ENCODE measurements around the gene BPIFB2.

BPIFB2 gene

DNA sequence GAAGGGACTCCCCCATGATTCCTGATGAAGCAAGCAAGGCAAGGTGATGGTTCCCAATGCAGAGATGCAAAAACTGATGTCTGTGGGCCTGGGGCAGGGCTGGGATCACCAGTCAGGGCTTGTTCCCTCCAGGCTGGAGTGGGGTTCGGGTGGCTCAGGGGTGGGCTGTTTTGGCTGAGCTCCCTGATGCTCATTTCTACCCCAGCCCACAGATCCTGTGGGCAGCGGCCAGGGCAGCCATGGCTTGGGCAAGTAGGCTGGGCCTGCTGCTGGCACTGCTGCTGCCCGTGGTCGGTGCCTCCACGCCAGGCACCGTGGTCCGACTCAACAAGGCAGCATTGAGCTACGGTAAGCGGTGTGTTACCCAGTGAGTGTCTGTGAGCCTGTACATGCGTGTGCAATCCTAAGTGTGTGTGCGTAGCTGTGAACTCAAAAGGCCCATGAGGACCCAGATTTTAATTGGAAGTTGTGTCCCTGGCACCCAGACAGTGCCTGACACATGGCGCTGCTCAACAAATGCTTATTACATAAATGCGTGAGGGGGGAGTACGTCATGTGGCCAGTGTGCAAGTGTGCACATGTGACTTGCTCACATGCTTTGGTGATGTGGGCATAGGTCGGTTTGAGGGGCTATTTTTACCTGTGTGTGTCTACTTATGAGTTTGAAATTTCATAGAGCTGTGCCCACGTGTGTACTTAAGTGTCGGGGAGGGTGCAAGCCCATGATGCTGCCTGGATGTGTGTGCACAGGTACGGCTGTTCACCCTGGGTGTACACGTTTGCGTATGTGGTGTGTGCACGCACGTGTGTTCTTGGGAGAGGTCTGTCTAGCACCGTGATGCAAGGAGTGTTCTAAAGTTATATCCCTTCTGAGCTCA, 1.1 kb downstream of the BPIFB2 start:
- no peak for DNase-seq (ENCODE audit: extremely low read depth, low read depth)
- TF ChIP-seq, protein P1, sequence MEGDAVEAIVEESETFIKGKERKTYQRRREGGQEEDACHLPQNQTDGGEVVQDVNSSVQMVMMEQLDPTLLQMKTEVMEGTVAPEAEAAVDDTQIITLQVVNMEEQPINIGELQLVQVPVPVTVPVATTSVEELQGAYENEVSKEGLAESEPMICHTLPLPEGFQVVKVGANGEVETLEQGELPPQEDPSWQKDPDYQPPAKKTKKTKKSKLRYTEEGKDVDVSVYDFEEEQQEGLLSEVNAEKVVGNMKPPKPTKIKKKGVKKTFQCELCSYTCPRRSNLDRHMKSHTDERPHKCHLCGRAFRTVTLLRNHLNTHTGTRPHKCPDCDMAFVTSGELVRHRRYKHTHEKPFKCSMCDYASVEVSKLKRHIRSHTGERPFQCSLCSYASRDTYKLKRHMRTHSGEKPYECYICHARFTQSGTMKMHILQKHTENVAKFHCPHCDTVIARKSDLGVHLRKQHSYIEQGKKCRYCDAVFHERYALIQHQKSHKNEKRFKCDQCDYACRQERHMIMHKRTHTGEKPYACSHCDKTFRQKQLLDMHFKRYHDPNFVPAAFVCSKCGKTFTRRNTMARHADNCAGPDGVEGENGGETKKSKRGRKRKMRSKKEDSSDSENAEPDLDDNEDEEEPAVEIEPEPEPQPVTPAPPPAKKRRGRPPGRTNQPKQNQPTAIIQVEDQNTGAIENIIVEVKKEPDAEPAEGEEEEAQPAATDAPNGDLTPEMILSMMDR (IDR thresholded peaks at IDR 0.05; ENCODE audit: low read depth, low read length): no peak

DNA sequence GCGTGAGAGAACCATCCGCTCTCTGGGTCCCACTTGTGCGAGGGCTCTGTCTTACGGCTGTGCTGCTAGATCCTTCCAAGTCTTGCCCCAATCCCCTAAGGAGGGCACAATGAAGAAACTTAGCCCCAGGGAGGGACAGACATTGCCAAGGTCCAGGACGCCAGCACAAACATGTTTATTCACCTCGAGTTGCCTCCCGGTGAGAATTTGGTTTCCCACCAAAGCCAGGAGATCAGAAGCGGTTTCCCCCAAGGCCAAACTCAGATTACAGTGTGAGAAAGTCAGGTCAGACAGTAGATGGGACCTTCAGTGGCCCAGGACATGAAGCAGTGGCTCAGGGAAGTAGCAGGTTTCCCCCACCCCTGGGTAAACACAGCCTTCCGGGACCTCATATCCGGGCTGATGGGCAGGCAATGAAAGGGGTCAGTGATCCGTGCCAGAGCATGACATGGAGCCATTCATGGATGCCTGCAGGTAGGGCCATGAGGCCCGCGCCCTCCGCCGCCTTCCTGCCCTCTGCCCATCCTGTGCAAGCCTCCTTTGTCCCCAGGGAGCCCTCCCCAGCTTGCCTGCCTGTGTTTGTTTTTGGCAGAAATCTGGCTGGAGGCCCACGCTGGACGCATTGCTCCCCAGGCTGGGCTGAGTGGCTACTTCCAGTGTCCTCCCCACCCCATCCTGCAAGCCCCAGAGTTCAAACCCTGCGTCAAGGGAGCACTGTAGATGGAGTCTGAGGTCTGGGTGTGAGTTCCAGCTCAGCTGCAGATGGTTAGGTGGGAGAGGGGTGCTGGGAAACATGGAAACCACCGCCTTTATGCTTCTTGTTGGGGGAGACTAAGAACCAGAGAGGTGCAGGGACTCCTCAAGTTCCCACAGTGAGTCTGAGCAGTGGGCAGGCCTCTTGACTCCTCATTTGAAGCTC, 2.0 kb downstream of the BPIFB2 start:
- DNase-seq (ENCODE audit: extremely low read depth, low read depth): no peak
- TF ChIP-seq, protein P1 (IDR thresholded peaks at IDR 0.05; ENCODE audit: low read depth, low read length): no peak

DNA sequence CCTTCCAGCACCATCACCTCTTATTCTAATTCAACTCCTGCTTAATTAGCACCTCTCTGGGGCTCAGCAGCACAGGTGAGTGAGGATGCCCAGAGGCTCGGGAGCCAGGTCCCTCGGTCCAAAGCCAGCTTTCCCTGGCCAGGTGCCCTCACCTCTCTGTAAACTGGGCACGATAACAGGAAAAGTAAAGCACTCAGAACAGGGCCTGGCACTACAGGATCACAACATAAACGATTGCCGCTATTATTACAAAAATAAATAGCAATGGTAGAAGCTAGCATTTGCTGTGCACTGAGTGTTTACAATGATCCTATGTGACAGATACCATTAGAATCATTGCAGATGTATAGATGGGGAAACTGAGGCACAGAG, 2.6 kb downstream of the BPIFB2 start:
- DNase-seq (ENCODE audit: extremely low read depth, low read depth): no peak
- TF ChIP-seq, protein P1 (IDR thresholded peaks at IDR 0.05; ENCODE audit: low read depth, low read length): no peak

DNA sequence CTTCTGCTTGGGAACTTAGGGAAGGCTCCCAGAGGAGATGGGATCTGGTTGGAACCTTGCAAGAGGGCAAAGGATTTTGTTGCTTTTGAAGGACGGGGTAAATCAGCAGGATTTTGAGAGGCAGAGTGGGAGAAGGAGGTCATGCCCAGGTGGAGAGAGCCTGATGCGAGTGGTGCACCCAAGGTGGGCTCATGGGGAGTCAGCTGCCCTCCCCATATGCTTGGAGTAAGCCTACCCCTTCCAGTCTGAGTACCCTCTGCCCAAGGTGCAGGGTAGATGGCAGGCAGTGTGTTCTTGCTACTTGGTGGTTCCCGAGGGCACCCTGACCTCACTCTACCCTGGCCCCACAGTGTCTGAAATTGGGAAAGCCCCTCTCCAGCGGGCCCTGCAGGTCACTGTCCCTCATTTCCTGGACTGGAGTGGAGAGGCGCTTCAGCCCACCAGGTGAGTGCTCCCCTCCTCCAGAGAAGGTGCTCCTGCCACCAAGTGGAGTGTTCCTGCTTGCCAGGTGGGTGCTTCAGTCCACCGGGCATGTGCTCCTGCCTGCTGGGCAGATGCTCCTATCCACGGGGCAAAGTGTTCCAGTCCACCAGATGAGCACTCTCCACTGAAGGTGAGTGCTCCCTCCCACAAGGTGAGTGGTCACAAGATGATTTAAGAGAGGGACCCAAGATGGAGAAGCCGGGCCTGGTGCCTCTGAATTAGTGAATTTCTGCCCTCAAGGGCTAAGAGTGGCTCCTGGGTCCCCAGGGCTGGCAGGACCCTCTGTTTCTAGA, 3.4 kb downstream of the BPIFB2 start:
- TF ChIP-seq, protein P1 (IDR thresholded peaks at IDR 0.05; ENCODE audit: low read depth, low read length): no peak
- no peak for DNase-seq (ENCODE audit: extremely low read depth, low read depth)

DNA sequence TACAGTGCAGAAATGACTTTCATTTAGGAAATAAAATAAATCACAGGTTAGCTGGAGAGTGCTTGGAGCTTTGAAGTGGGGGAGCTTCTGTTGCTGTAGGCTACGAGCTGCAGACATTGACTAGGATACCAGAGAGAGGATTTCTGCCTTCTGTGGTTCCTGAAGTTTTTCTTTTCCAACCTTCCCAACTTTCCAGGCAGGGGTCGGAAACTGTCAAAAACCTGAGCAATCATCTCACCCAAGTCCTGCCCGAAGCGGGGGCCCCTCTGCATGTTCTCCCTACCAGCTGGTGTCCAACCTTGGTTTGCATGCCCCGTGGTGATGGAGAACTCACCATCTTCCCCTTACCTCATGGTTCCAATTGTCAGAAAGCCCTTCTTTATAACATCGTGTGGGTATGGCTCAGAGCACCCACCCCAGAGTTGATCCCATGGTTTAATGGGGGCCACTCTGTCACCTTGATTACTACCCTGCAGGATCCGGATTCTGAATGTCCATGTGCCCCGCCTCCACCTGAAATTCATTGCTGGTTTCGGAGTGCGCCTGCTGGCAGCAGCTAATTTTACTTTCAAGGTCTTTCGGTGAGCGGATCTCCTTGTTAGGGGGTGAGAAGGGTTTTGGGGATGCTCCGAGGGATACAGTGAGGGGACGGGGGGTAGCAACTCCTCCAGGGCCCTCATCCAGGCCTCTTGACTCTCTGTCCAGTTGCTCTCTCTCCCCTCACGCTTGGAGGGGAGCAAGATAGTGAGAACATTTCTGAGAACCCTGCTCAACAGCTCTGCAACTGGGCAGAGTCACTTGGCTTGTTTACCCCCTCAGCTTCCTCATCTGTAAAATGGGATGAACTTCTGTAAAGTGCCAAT, 5.1 kb downstream of the BPIFB2 start:
- no peak for DNase-seq (ENCODE audit: extremely low read depth, low read depth)
- TF ChIP-seq, protein P1 (IDR thresholded peaks at IDR 0.05; ENCODE audit: low read depth, low read length): no peak

DNA sequence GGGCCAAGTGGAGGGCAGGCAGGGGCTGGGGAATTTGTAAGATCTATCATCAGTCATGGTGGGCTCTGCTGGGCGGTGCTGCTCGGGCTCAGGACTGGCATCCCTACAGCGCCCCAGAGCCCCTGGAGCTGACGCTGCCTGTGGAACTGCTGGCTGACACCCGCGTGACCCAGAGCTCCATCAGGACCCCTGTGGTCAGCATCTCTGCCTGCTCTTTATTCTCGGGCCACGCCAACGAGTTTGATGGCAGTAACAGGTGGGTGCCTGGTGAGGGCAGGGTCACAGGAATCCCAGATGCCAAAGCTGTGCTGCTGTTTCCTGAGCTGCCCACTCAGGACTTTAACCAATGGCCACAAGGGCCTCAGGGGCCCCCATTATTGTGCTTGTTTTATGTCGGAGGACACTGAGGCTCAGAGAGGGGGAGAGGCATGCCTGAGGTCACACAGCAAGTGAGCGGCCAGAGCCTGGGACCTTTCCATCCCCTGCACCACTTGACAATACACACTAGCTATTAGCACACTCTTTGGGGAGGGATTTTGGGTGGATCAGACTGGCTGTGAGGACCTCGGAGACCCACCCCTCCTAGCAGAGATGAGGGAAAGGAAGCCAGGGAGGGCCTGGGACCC, 6.3 kb downstream of the BPIFB2 start:
- TF ChIP-seq, protein P1 (IDR thresholded peaks at IDR 0.05; ENCODE audit: low read depth, low read length): no peak
- DNase-seq (ENCODE audit: extremely low read depth, low read depth): no peak

Measured in AG09319 (cell line).